HG03469 (cell line): ENCODE data around the gene PTPN12.
"Not testable (repeated sequence)": the region's sequence is repeated elsewhere in the genome, so short reads cannot be mapped to it uniquely, and the experiment has no call there.

Experiments used
- ATAC-seq: cut with Tn5 transposase; IDR thresholded peaks from one replicate; pipeline ENCODE4 v1.9.1; 2021; ENCODE audit warnings: mild to moderate bottlenecking, moderate library complexity, moderate number of reproducible peaks; ENCODE audit not compliant: unreplicated experiment

PTPN12 gene

DNA sequence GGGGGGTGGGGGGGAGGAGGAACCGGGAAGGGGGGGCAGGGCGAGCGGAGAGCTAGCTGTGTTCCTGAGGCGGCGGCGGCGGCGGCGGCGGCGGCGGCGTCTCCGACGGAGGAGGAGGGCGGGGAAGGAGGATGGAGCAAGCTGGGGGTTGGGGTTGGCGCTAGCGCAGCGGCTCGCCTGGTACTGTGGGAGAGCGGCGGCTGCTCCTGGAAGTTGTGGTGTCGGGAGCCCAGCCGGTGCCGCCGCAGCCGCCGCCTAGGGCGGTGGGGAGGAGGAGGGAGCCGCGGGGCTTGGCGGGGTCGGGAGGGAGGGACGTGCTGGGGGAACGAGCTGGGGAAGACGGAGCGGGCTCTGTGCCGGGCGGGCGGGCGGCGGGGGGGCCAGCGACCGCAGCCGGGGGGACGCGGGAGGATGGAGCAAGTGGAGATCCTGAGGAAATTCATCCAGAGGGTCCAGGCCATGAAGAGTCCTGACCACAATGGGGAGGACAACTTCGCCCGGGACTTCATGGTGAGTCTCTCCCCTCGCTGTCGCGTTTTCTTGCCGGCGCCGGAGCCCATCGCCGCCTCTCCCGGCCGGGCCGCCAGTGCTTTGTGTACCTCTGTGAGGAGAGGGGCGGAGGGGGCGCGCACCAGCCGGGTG lies at the start of gene PTPN12:
PTPN12 (plus strand) TSS at position 160 of the 642 bp plus-strand sequence; CDS start at position 412, 252 bp downstream.
- no peak for ATAC-seq

DNA sequence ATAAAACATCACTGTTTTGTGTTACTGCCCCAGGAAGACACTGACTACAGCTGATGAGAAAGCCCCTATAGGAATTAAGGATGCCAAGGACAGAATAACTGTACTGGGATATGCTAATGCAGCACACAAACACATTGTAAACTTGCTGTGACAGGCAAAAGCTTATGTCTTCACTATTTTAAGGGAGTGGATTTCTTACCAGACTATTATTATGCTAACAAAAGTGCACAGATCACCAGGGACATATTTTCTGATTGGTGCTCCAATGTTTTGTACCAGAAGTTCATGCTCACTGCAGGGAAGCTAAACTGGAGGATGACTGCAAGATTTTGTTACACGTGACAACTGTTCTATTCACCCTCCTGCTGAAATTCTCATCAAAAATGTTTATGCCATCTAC lies 48.1 kb upstream of the PTPN12 start:
- no peak for ATAC-seq

DNA sequence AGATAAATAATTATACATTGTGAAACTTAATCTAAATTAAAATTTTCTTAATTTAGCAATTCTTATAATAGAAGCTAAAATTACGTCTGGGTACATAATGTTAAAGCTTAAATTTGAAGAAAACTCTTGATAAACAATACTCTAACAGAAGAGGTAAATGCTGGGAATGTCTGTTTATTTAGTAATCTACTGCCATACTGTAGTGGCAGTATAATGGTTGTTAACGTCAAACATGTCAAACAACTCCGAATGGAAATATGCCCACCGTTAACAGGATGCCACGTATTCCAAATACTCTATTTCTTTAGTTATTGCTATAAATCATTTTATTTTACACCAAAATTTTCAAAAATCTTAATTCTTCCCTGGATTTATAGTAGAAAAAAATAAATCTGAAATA lies 40.0 kb upstream of the PTPN12 start:
- ATAC-seq: no peak

DNA sequence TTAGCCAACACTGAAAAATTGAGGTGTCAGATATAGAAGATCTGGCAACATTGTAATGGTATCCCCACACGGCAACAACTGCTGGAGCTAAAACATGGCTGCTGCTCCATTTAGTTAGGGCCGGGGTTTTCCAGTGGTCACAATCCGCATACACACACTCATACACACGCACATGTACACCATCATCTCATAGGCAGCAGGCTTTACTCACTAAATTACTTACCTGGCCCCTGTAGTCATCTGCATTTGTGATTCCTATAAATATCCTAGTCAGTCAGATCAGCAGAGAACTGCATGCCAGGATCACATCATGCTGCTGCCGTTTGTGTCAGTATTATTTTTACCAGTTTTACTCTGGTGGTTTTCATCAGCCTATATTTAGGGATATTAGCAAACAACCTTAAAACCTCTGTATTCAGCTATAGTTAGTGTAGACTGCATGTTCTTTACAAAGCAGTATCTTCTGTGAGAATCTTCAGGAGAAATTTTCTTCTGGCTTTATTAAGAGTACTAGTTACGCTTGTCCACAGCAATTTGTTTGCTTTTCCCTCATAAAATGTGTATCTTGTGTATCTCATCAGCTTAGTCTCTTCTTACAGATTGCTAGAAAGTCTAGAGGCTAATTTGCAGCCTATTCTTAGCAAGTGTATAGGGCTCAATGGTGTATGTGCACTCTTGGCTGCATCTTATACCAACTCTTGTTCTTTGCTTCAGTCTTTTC lies 38.3 kb upstream of the PTPN12 start:
- no peak for ATAC-seq

DNA sequence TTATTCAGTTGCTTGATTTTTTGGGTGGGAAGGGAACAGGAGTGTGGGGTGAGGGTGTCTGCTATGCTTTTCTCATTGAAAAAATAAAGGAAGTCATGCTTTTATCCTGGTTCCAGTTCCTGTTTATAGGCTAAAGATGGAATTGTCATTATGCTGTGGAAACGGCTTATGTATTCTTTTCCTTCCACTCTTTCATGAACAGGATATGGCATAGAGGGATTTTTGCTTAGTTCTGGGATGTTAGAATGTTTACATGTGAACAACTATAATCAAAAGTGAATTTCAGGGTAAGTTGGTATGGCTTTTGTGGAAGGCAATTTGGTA lies 35.9 kb upstream of the PTPN12 start:
- ATAC-seq: no peak

DNA sequence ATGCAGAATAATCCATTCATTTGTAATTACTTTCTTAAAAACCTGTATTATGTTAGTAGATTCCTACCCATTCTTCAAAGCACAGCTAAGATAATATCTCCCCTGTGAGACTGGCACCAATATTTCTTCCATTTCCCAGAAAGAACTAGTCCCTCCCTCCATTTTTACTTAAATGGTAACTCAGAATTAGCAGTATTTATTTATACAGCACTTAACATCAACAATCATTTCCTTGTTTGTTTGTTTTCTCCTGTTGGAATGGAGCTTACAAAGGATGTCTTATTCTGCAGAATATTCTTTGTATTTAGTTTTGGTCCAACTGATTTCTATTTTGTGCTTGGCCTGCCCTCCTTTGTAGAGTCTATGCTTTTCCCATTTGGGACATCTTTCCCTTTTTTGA lies 32.1 kb upstream of the PTPN12 start:
- no peak for ATAC-seq

DNA sequence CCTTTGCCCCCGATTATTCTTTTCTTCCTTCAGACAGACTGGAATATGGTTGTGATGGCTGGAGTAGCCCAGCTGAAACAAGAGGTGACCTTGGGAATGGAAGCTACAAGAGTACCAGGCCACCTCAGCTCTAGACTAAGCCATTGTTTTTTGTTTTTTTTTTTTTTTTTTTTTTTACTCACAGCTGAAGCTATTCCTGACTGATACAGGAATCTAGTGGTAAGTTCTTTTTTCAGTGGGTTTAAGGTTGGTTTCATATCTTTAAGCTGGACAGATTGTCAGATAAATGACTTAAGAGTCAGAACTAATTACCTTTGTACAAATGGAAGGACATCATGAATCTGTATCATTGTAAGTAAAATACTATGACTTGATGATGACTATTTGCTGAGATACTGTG lies 30.2 kb upstream of the PTPN12 start:
- ATAC-seq: no peak

DNA sequence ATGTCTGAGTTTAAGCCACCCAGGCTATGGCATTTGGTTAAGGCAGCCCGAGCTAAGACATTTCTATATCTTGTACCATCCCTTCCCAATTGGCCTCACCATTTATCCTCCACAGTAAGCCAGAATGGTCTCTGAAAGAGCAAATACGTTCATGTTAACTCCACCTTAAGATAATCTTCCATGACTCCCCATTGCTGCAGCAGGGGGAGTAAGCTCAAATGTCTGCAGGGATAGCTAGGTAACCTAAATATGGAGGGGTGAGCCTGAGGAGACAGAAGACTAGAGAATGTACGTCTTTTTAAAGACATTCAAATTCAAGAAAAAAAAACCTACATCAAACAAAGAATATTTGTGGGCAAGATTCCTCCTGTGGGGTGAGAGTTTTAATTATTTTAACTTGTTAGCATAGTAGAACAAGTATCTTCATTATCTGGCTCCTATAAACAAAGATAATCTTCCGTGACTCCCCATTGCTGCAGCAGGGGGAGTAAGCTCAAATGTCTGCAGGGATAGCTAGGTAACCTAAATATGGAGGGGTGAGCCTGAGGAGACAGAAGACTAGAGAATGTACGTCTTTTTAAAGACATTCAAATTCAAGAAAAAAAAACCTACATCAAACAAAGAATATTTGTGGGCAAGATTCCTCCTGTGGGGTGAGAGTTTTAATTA lies 24.0 kb upstream of the PTPN12 start:
- not testable (repeated sequence) for ATAC-seq

DNA sequence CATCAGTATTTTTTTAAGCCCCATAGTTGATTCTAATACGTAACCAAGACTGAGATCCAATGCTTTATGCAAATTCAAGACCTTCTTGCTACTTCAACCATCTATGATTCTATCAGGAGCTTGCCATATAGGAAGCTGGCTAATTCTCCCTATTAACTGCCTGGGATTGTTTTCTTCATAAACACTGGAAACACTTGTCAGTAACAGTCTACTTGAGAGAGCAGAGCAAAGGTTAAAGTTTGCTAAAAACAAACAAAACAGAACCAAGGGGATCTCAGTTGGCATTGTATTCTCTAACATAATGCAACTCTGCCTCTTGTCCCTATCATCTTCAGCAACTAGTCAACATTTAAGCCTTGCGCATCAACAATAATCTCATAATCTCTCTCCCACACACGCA lies 21.0 kb upstream of the PTPN12 start:
- no peak for ATAC-seq

DNA sequence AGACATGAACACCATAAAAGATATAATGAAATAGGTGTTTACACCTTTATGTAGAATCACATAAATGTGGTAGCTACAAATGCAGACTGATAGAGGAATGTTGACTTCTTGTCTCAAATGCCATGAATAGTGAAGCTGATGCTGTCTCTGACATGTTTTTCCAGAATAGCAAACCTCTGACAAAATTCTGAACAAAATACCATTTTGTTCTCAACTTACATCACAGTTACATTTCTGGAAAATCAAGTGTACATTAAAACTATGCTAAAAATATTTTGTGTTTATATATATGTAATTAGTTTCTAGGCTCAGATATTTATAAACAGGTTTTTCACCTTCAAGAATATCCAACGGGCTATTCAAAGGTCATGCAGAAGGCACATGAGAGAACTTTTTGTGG lies 16.8 kb upstream of the PTPN12 start:
- ATAC-seq: no peak

DNA sequence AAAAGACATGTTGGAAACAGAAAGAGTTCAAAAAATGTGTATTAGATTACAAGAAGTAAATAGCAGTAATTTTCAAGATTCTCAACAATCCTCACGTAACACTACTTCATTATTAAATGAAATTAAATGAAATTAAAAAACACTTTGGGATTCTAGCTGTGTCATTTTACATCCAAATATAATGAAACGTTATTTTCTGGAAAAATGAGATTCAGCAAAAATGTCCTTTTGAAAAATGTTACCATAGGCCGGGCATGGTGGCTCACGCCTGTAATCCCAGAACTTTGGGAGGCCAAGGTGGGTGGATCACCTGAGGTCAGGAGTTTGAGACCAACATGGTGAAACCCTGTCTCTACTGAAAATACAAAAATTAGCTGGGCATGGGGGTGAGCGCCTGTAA lies 15.6 kb upstream of the PTPN12 start:
- ATAC-seq: not testable (repeated sequence)

DNA sequence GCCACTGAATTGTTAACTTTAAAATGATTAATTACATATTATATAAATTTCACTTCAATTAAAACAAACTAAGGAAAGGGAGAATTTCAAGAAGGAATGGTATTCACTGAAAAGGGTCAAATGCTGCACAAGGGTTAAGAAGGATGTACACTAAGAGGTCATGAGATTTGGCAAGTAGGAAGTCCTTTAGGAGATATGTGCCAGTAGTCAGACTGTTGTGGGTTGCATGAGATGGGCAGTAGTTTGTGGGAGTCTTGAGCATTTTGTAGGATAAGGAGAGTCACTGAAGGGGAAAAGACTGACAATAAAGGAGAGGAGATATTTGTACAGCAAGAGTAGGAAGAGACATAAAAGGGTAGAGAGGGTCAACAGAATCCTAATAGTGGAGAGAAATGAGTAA lies 12.4 kb upstream of the PTPN12 start:
- ATAC-seq: no peak

DNA sequence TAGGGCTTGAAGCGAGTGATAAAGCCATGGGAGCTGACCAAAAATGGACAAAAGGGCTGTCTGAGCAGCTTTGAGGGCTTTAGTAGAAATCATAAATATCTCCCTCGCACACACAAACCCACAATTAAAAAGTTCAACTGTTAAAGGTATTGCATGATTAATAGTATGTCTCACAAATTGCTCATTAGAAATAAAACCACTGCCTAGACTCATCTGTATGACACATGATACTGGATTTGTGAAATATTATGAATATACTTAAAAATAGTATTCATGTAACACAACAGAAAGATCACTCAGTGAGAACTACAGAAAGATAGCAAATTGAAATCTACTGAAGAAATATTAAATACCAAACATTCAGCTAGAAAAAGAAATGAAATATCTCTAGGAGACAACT lies 11.9 kb upstream of the PTPN12 start:
- ATAC-seq: no peak

DNA sequence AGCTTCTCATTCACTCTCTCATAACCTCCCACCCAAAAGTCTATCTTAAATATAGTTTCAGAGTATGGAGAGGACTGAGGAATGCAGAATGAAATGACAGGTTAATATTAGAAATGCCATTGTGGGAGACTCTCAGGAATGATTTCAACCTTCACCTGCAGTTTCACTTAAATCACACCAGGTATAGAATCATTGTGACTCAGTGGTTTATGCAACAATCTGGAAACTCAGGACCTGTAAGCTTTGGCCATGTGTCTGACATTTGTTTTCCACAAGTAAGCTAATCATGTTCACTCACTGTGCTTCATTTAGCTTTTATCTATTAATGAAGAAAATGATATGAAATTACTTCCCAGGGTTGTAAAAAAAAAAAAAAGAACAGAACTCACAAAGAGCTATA lies 8.7 kb upstream of the PTPN12 start:
- no peak for ATAC-seq

DNA sequence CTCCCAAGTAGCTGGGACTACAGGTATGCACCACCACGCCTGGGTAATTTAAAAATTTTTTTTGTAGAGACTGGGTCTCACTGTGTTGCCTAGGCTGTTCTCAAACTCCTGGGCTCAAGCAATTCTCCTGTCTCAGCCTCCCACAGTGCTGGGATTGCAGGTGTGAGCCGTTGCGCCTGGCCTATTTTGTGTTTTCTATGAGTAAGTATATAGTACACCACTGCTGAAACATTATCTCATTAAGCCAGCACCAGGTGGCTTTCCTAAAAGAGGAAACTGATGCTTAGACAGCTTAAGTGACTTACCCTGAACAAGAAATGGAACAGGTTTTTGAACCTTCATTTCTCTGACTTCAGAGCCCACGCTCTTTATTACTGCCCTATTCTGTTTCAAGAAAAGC lies 7.8 kb upstream of the PTPN12 start:
- no peak for ATAC-seq

DNA sequence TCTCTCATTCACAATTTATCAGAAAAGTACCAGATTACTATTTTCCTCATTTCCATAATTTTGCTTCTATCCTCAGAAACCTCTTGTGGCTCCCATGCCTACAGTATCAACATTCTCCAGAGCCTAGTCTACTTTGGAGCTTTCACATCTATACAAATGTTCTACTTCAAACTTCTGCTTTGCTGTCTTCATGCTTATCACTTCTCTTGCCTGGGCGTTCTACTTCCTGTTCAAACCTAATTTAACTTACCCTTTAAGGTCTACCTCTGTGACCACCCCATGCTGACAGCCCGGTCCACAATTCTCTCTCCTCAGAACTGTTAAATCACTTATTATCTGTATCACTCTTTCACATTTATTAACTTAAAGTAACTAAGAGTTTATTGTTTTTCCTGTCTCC lies 6.1 kb upstream of the PTPN12 start:
- peak; percentile 61 for ATAC-seq

DNA sequence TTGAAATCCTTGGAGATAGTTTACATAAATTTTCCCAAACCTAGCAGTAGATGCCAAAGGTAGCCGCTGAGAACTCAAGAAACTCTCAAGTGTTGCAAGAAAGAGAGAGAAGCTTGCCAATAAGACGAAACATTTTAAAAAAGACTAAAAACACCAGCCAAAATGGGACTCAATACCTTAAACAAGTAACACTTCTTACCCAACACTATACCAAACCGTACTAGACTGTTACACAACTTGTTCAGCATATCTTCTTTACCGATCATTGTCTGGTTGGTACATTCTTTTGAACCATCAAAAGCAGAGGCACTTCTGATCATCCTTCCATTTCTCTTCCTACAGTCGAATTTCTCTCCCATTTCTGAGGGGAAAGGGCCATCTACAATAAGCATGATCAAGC lies 4.8 kb upstream of the PTPN12 start:
- no peak for ATAC-seq

DNA sequence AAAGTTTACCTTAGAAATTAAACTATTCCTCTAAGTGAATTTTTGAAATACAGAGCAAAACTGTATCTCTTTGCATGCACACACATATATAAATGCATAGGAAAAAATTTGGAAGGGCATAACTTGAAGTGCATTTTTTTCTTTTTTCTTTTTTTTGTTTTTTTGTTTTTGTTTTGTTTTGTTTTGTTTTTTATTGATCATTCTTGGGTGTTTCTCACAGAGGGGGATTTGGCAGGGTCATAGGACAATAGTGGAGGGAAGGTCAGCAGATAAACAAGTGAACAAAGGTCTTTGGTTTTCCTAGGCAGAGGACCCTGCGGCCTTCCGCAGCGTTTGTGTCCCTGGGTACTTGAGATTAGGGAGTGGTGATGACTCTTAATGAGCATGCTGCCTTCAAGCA lies 4.4 kb upstream of the PTPN12 start:
- not testable (repeated sequence) for ATAC-seq

DNA sequence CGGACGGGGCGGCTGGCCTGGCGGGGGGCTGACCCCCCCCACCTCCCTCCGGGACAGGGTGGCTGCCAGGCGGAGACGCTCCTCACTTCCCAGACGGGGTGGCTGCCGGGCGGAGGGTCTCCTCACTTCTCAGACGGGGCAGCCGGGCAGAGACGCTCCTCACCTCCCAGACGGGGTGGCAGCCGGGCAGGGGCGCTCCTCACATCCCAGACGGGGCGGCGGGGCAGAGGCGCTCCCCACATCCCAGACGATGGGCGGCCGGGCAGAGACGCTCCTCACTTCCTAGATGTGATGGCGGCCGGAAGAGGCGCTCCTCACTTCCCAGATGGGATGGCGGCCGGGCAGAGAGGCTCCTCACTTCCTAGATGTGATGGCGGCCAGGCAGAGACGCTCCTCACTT lies 3.0 kb upstream of the PTPN12 start:
- not testable (repeated sequence) for ATAC-seq

DNA sequence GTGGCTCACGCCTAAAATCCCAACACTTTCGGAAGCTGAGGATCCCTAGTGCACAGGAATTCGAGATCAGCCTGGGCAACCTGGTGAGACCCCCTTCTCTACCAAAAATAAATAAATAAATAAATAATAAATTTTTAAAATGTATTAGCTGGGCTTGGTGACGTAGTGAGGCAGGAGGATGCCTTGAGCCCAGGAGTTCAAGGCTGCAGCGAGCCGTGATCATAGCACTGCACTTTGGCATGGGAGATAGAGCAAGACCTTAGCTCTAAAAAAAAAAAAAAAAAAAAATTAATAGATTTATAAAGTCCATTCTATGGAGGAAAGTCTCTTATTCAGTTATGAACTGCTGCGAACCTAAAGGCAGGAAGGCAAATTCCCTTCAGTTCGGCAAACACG lies 1.1 kb upstream of the PTPN12 start:
- no peak for ATAC-seq

DNA sequence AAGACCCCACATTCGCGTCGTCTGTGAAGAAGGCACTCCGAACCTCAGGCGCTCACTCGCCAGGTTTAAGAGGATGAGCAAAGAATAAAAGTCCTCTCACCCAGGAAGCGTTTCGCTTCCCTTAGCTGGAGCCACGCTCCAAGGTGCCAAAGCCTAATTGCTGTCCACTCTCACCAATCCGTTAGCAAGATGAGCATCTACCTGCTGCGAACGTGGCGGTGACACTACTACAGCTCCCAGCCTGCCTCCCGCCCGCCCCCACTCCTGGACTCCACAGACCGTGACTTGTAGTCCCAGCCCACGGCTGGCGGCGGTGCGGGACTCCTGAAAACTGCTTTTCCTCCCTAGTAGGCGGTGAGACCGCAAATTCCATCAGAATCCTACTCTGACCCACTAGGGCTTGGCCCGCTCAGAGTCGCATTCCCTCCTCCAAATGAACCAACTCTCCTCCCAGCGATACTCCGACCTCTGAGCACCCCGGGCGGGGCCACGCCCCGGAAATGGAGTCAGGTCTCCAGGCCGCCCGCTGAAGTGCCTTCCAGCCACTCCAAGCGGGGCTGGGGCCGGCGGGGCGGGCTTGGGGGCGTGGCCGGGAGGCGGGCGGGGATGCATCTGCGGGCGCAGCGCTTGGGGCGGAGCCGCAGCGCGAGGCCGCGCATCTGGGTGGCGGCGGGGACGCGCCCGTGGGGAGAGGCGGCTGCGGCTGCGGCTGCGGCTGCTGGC lies 521 bp upstream of the PTPN12 start:
- peak; percentile 91 for ATAC-seq
